Ammon's horn (tissue), 1 donor: ENCODE measurements around the gene KCTD8.
A peak's percentile ranks its signal among the peaks of the same experiment; 100 is the strongest.
"Not testable (repeated sequence)": the region's sequence is repeated elsewhere in the genome, so short reads cannot be mapped to it uniquely, and the experiment has no call there.

ENCODE experiments used
- DNase-seq: peaks from one replicate; pipeline ENCODE4 v3.0.0-alpha.2; 2016; ENCODE audit warnings: low spot score

Gene KCTD8

DNA sequence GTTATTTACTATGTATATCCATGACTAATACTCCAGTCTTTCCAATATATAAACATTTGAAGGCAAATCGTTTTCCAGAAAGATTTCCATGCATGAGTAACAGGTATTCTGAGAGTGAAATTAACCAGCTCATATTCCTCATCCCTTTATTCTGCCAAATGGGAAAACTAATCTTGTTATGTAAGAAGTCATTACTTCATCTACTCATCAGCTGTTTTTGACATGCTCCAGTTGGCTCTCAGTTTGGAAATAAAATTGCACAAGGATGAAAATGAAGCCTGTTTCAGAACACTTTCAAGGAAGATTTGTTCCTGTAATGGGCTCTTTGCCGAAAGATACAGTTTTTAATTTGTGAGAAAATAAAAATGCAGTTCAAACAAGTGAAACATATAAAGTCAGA is 121.9 kb downstream of the KCTD8 start:
- DNase-seq = peak; percentile 17

DNA sequence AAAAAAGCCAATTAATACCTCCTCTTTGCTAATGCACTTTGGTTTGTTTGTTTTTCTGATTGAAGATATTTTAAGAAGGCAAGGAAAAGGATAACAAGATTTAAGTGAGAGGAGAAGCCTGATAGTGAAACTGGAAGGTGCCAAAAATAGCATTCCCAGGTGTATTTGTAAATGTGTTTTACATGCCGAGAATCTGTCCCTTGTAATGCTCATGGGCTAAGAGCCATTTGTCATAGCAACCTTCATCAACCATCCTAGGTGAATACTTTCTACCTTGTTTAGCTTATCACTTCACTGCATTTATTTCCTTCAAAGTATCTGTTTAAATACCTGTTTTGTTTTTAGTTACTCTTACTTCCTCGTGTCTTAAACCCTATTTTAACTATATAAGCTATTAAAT is 127.8 kb downstream of the KCTD8 start:
- DNase-seq = no peak

DNA sequence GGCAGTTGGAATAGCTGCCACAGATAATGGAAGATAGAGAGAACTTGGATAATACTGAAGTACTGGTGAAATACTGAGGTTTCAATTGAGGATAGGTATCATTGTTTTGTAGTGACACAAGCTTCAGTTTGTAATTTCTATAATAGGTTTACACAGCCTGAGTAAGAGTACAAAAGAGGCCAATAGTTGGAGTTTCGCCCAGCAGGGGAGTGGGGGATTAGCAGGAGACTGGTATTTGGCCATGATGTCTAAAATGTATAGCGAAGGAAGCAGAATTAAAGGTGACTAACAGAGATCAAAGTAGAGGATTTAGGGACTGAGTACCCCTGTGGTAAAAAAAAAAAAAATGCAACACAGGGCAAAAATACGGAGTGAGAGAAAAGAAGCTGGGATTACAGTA is 129.5 kb downstream of the KCTD8 start:
- DNase-seq = no peak

DNA sequence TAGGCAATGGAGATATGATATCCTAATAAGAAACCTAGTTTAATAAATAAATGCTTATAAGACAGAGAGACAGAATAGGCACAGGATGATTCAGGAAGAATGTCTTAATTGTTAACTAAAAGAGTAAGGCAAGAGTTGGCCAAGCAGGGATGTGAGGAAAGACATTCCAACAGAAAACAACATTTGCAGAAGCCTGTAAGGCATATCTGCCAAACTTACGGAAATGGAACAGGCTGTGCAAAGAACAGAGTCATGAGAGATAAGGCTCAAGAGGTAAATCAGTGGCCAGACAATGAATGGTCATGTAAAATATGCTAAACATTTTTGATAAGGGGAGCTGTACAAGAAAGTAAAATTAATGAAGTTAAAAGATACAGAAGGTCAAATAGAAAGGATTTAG is 134.9 kb downstream of the KCTD8 start:
- no peak for DNase-seq

DNA sequence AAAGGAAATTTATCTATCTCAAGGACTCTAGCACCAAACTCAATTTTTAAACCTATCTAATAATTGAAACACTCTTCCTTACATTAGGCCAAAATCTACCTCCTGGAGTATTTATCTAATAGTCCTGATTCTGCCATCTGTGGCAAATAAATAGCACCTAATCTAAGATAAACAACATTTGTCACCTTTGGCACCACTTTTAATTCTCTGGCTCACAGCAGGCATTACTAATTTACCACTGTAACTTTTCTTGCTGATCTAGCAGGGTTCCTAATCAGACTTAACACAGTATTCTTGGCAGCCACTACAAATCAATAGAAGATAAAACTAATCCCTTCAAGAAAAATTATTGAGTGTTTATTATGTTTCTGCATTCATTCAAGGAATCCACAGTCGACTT is 161.1 kb downstream of the KCTD8 start:
- DNase-seq = no peak

DNA sequence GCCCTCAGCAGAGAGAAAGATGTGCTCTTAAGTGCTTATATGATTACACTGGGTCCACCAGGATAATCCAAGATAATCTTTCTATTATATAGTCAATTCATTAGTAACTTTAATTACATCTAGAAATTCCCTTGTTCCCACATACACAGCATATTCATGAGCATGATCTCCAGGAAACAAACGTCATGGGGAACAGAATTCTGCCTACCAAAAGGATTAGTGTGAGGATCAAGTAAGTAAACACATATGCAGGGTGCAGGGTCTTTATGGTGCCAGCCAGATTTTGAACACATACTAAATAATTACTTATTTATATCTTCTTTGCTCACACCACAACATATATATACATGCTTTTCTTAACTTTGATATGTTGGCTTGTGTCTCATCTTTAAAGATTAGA is 169.1 kb downstream of the KCTD8 start:
- DNase-seq = no peak

DNA sequence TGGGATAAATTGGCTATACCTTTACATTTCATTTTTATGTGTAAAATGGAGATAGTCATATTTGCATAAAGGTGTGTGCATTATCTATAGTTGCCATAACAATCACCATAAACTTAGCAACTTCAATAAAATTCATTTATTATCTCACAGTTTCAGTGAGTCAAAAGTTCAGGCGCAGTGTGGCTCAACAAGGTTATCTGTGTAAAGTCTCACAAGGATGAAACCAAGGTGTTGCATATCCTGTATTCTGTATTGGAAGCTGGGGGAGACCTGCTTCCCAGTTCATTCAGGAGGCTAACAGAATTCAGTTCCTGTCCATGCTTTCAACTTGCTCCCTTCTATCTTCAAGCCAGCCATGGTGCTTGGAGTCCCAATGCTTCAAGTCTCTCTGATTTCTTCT is 169.5 kb downstream of the KCTD8 start:
- DNase-seq = no peak

DNA sequence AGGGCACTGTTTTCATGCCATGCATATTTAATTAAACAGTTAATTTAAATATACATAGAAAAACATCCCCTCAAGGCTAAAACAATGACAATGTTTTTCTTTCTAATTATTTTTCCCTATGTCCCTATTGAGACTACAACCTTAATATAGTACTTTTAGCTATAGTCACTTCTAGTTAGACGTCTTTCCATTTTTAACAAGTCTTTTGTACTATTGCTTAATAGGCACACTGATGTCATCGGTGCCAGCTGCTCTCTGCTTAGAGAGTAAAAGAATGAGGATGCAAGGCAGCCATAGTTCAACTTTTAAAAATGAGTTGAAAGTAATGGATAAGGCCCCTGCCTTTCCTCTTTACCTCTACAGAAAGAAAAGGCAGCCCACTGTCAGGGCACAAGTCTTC is 191.1 kb downstream of the KCTD8 start:
- DNase-seq = peak; percentile 65

DNA sequence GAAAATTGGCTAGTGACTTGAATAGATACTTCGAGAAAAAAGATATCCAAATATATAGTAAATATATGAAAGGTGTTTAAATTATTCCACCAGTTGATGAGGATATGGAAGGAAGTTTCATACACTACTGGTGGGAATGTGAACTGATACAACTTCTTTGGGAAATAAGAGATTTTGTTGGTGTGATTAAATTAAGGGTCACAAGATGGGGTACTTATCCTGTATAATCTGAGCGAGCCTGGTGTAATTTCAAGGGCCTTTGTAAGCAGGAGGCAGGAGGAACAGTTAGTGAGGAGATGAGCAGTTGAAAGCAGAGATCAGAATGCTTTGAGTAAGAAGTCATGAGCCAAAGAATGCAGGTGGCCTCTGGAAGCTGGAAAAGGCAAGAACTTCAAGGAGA is 192.2 kb downstream of the KCTD8 start:
- DNase-seq = peak; percentile 59

DNA sequence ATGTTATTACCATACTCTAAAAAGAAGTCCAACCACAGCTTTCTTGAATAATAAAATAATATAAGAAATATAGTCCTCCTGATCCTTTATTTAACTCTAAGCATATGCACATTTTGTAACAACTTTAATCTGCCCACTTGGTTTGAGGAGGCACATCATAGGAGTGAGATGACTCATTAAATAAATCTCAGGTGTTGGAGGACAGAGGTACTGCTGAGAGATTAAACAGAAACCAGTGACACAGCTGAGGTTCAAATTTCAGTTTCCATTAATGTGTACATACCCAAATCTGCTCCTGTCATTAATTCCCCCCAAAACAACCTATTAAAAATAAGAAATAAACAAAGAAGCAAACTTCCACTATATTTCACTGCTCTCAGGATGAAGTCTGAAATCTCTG is 211.0 kb downstream of the KCTD8 start:
- no peak for DNase-seq

DNA sequence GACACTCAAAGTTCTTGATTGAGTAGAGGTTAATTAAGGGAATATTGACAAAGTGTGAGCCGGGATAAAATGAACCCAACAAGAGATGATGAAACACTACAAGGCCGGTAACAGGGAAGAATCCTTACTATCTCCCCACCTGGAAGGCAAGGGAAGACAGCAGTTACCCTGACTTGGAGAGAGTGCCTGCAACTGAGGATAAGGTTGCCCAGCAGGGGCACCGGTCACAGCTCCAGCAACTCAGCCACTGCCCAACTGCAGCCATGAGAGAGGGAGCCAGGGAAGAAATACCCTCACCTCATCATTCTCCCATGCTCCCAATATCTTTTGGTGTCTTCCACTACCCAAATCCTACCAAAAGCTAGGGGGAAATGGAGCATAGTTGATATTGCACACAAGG is 212.7 kb downstream of the KCTD8 start:
- no peak for DNase-seq

DNA sequence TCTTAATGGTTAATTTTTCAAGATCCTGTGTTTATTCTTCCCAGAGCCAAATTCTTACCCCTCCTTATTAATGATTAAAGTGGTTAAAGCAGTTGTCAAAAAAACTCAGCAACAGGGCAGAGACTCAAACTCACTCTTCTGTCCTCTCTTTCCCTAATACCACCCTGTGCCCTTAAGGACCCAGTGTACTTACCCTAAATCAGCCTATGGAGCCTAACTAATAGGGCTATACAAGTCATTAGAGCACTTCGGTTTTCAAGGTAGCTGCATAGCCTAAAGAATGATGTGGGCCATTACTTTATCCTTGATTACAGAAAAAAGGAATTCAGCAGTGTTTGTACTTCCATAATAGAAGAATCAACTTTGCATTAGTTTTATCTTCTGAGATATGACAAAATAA is 216.3 kb downstream of the KCTD8 start:
- DNase-seq = no peak

DNA sequence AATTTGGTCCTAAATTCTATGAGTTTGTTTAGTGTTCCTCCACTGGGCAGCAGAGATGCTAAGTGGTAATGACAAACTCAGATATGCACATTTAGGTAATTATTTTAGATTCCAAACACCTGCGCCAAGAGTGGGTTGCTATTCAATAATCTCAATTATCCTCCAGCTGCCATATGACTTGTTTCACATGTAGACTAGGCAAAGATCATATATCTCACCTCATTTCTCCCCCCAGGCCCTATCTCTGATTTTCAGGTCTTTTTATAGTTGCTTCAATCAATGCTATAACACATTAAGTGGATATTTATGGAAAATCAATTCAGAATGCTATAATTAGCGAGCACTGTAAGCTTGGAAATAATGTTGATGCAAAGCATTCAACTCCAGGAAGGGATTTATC is 217.6 kb downstream of the KCTD8 start:
- DNase-seq = no peak

DNA sequence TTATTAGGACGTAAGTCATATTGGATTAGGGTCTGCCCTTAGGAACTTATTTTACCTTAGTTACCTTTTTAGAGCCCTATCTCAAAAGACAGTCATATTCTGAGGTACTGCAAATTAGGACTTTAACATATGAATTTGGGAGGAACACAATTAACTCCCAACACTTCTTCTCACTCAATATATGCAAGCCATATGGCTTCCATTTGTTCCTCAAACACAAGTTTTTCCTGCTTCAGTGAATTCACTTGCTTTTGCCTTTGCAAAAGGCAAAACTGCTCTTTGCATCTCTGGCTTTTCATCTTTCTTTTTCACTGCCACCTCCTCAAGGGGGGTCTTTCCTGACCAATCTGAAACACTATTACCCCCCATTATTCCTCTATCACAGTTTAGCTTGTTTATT is 220.3 kb downstream of the KCTD8 start:
- DNase-seq = no peak

DNA sequence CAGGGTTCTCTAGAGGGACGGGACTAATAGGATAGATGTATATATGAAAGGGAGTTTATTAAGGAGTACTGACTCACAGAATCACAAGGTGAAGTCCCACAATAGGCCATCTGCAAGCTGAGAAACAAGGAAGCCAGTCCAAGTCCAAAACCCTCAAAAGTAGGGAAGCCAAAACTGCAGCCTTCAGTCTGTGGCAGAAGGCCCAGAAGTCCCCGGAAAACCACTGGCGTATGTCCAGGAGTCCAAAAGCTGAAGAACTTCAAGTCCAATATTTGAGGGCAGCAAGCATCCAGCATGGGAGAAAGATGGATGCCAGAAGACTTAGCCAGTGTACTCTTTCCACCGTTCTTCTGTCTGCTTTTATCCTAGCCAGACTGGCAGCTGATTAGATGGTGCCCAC is 227.2 kb downstream of the KCTD8 start:
- no peak for DNase-seq

DNA sequence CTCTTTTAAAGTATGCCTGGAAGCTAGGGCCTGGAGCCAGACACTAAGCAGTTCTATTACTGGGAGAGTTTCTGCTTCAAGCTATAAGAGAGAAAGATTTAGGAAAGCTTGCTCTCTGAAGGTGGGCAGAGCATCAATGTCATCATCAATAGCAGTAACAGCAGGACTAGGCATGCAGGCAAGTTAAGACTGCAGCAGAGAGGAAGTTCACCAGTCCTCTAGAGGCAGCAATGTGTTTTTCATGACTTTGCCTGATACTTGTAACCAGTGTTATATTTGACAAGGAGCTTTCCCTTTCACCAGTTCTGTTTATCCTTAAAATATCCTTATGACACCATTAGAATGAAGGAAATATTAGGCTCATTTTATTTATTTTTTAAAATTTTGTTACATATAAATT is 237.9 kb downstream of the KCTD8 start:
- DNase-seq = no peak

DNA sequence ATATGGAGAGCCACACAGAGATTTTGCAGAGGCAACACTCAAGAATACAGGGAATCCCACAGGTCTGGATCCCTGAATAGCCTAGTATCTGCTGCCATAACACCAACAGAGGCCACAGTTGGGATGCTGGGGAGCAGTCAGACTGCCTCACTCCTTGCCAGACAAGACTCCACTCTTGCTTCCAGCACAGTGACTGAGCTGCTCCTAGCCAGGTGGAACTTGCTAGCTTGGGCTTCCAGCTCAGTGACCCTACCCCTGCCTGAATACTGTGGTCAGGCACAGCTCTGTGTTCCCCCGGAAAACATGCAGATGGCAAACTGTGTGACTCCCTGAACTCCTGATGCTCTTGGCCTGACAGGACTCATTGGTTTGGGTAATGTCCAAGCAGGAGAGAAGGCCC is 251.8 kb downstream of the KCTD8 start:
- DNase-seq = no peak

DNA sequence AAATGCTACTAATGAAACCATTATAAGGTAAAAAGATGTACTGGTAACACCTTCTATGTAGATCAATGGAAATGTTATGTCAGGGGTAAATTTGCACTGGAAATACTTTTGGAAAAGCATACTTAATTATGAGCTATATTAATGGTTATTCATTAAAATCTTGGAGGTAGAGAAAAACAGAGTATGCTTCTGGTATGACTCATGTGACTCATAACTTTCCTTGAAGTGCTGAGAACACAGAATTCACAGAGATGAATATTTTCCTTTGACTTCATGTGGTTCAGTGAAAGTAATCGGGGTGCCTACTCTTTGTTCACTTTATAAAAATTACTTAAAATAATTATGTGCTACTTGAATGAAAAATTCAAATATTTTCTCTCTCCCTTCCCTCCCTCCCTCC is 254.2 kb downstream of the KCTD8 start:
- no peak for DNase-seq

DNA sequence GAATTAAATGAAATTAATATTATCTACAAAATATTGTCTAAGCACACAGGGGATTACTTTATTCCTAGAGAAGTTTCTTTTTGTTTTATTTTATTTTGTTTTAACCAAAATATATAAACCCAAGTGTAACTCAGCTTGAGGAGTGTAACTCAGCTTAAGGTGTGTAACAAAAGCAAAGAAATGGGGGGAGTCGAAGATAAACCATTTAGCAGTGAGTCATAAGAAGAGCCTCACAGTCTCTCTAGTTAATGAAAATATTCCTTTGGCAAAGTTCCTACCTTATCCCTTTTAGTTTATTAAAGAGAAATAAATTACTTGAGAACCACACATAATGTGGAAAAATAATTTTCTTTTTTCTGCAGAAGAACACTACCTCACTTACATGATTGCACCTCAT is 261.8 kb downstream of the KCTD8 start:
- no peak for DNase-seq

DNA sequence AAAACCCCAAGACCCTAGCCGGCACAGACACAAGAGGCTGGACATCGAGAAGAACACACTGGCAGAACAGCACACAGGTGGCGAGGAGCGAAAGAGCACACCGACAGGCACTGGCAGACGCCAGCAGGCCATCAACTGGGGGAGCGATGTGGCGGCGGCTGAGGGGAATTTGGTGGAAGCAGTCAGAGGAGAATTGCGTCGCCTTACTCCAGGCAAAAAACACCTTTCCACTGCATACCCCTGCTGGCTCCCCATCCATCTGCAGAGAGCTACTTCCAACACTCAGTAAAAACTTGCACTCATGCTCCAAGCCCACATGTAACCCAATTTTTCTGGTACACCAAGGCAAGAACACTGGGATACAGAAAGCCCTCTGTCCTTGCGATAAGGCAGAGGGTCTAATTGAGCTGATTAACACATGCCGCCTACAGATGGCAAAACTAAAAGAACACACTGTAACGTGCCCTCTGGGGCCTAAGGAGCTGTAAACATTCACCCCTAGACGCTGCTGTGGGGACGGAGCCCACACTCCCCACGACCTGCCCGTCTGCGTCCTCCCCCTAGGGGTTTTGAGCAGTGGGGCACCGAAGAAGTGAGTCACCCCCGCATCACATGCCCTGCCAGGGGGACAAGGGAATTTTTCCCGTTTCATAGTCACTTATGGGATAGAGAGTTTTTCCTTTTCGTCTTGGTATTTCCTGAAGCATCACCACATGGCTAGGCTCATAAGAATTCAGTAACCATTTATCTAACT is 262.3 kb downstream of the KCTD8 start:
- no peak for DNase-seq

DNA sequence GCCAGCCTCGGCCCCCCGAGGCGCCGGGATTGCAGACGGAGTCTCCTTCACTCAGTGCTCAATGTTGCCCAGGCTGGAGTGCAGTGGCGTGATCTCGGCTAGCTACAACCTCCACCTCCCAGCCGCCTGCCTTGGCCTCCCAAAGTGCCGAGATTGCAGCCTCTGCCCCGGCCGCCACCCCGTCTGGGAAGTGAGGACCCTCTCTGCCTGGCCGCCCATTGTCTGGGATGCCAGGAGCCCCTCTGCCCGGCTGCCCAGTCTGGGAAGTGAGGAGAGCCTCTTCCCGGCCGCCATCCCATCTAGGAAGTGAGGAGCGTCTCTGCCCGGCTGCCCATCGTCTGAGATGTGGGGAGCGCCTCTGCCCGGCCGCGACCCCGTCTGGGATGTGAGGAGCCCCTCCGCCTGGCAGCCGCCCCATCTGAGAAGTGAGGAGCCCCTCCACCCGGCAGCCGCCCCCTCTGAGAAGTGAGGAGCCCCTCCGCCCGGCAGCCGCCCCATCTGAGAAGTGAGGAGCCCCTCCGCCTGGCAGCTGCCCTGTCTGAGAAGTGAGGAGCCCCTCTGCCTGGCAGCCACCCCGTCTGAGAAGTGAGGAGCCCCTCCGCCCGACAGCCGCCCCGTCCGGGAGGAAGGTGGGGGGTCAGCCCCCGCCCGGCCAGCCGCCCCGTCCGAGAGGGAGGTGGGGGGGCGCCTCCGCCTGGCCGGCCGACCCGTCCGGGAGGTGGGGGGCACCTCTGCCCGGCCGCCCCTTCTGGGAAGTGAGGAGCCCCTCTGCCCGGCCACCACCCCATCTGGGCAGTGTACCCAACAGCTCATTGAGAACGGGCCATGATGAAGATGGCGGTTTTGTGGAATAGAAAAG is 266.9 kb downstream of the KCTD8 start:
- DNase-seq = not testable (repeated sequence)

DNA sequence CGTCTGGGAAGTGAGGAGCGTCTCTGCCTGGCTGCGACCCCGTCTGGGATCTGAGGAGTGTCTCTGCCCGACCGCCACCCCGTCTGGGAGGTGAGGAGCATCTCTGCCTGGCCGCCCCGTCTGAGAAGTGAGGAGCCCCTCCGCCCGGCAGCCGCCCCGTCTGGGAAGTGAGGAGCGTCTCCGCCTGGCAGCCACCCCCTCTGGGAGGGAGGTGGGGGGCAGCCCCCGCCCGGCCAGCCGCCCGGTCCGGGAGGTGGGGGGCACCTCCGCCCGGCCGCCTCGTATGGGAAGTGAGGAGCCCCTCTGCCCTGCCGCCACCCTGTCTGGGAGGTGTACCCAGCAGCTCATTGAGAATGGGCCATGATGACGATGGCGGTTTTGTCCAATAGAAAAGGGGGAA is 280.8 kb downstream of the KCTD8 start:
- not testable (repeated sequence) for DNase-seq

DNA sequence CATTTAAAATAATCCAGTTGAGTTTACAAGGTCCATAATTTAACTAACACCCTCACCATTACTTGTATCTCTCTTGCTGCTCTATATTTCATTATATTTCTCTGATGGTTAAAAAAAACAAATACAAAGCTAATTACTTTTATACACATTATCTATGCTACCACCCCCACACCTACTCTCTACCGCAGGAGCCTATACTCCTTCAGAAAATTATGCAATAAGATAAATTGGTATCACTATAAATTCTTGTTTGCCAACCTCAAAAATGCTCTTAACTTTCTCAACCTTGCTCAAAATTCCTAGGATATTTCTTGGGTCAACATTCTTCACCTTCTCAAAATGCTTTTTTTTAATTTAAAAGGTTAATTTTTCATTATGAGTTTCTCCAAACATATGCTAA is 282.7 kb downstream of the KCTD8 start:
- no peak for DNase-seq
